Rectal smooth muscle tissue (tissue), 1 donor: ENCODE results near the gene GCN1.

Source experiments
- H3K27ac ChIP-seq: one replicate; pipeline ENCODE4 v1.7.0; 2013; ENCODE audit warnings: low read depth, low read length, inconsistent platforms
- H3K27me3 ChIP-seq: one replicate; pipeline ENCODE4 v1.7.0; 2013; ENCODE audit warnings: low read length; ENCODE audit not compliant: control insufficient read depth, insufficient read depth
- H3K36me3 ChIP-seq: one replicate; pipeline ENCODE4 v1.7.0; 2013; ENCODE audit warnings: low read length; ENCODE audit not compliant: control insufficient read depth, insufficient read depth
- H3K4me1 ChIP-seq: one replicate; pipeline ENCODE4 v1.7.0; 2013; ENCODE audit warnings: low read length; ENCODE audit not compliant: control insufficient read depth, insufficient read depth
- H3K4me3 ChIP-seq: one replicate; pipeline ENCODE4 v1.7.0; 2013; ENCODE audit warnings: low read length
- H3K9ac ChIP-seq: one replicate; pipeline ENCODE4 v1.7.0; 2013; ENCODE audit warnings: low read length

GCN1 gene

DNA sequence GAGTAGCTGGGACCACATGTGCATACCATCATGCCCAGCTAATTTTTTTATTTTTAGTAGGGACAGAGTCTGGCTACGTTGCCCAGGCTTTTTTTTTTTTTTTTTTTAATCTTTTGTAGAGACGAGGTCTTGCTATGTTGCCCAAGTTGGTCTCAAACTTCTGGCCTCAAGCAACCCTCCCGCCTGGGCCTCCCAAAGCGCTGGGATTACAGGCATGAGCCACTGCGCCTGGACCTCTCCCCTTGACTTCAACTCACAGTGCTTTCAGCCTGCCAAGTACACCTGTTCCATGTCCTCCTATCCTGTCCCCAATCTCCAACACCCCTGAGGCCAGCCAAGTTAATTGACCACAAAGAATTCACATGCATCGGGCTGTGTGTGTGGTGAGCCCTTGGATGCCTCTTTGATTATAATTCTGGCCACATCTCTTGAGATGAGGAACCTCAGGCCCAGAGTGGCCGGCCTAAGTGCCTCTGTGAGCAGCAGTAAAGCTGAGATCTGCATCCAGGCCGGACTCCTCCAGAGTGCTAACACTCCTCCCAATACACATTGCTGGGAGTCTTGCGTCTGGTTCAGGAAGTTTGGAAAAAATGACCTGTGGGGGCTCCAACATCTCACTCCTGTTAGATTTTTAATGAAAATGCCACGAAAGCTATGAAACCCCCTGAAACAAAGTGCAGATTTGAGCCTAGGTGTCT, 84.8 kb downstream of the GCN1 start:
- no peak overlapping the region for H3K9ac ChIP-seq
- peaks cover 2% of the 10 kb centered on the region for H3K4me1 ChIP-seq
- H3K27me3 ChIP-seq = no peaks in the 10 kb centered on the region
- no peak overlapping the region for H3K4me3 ChIP-seq
- no peak overlapping the region for H3K27ac ChIP-seq
- peaks cover 3% of the 10 kb centered on the region for H3K36me3 ChIP-seq

DNA sequence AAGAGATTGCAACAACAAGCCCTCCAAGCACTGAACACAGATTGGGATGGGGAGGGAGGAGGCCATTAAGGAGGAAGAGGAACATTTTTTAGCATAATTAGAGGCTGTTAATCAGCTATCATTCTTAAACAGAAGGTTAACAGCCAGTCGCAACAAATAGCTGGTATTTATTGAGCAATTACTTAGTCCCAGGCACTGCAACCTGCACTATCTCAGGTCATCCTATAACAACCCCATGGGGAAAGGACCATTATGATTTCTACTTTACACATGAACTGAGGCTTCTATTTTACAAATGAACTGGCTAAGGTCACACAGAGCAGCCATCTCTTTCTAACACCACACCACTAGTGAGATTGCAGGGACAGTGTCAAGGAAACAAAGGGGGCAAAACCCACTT, 88.4 kb downstream of the GCN1 start:
- peaks cover 2% of the 10 kb centered on the region for H3K4me1 ChIP-seq
- H3K4me3 ChIP-seq = no peak overlapping the region
- no peaks in the 10 kb centered on the region for H3K27me3 ChIP-seq
- H3K9ac ChIP-seq = no peak overlapping the region
- H3K27ac ChIP-seq = no peak overlapping the region
- peaks cover 13% of the 10 kb centered on the region for H3K36me3 ChIP-seq

DNA sequence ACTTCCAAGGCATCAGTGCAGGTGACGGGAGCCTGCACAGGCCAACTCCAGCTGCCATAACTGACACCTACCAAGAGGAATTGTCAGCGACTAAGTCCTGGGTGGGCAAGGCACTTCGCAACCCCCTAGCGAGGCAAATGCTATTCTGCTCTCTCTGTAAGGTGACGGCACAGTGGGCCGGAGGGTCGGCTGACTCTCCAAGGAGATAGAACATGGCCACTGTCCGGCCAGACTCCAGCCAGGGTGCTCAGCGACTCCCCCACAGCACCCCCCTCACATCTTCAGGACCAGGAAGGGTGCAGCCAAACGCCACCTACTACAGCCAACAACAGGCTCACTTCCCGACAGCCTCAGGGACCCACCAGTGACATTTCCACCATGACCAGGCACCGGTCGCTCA, 91.1 kb downstream of the GCN1 start:
- H3K4me1 ChIP-seq = peaks cover 10% of the 10 kb centered on the region
- H3K9ac ChIP-seq = no peak overlapping the region
- peaks cover 28% of the 10 kb centered on the region for H3K36me3 ChIP-seq
- no peak overlapping the region for H3K4me3 ChIP-seq
- H3K27ac ChIP-seq = no peak overlapping the region
- no peaks in the 10 kb centered on the region for H3K27me3 ChIP-seq

DNA sequence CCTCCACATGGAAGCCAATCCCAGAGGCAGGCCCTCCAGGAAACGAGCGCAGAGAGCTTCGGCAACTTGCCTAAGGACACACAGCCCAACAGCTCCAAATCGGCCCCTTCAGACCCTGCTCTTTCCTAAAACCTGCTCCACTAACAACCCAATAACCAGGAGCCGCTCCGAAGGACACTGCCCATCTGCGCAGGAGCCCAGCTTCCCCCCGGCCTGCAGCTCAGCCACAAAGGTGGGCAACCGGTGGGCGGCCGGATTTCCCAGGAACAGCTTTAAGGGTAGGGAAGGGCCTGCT, 91.5 kb downstream of the GCN1 start:
- H3K27ac ChIP-seq = no peak overlapping the region
- no peak overlapping the region for H3K4me3 ChIP-seq
- H3K36me3 ChIP-seq = peaks cover 31% of the 10 kb centered on the region
- no peak overlapping the region for H3K9ac ChIP-seq
- H3K27me3 ChIP-seq = no peaks in the 10 kb centered on the region
- peaks cover 10% of the 10 kb centered on the region for H3K4me1 ChIP-seq

DNA sequence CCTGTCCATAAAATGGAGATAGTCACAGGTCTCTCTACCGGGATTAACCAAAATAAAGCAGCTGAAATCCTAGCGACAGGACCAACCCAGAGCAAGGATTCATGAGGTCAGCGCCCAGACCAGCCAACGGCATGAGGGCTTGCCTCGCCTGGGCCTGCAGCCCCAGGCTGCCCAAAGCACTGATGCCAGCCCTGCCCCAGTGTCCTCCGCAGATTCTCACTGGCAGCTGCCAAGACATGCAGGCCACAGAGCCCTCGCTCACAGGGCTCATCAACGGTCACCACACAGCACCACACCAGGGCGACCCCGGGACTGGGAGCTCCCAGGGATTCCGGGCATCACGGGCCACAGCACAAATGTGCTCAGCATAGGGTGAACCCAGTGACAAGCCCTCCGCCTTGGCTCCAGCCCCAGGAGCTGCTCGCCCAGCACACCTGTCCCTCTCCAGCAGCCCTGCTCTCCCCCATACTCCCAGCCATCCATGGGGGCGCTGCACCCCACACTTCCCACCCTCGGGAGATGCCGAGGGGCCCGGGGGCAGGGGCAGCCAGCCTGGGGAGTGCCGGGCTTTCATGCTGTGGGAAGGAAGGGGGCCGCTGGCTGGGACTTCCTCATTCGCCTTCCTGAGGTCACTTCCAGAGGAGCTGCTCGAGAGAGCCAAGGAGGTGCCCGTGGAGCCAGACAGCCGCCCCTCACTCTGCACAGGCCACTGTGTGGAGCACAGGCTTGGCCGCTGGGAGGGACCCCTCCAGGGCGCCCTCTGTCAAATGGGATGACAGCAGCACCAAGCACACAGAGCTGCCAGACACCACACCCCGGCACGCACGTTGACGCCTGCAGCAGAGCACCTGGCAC, 92.1 kb downstream of the GCN1 start:
- no peak overlapping the region for H3K9ac ChIP-seq
- no peak overlapping the region for H3K4me3 ChIP-seq
- H3K27ac ChIP-seq = no peak overlapping the region
- H3K36me3 ChIP-seq = peaks cover 32% of the 10 kb centered on the region
- peaks cover 10% of the 10 kb centered on the region for H3K4me1 ChIP-seq
- no peaks in the 10 kb centered on the region for H3K27me3 ChIP-seq

DNA sequence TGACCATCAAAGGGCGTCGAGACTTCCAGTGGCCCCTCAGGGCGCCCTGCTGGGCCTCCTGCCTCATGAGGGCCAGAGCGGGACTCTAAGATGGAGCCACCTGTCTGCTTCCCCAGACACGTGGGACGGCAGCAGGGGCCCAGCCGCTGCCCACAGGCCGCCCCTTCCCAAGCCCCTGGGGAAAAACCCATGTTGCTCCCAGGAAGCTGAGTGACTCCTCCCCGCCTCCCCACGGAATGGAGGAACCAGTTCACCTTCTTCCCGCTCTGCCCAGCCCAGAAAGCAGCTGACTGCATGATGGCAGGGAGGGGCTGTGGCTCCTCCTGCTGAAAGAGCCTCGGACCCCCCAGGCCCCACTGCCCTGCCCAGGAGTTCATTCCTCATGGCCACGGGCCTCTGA, 92.9 kb downstream of the GCN1 start:
- Histone ChIP-seq H3K27ac (no peak overlapping the region), H3K27me3 (no peaks in the 10 kb centered on the region), H3K4me3 (no peak overlapping the region), H3K36me3 (peaks cover 40% of the 10 kb centered on the region), H3K4me1 (peaks cover 10% of the 10 kb centered on the region), H3K9ac (no peak overlapping the region)

DNA sequence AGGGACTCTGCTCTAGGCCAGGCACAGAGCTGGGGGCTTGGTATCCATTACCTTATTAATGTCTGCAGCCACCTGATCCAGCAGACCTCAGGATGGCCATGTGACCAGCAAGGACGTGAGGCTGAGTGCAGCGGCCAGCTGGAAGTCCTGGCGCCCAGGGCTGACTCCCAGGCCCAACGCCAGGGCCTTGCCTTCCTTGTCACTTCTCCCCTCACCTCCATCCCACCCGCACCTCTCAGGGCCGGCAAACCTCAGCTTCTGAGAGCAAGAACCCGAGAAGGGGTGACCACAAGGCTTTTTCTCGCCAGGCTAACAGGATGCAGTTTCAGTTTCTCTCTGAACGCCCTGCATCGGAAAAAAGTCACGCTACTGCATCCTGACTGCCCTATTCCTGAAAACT, 93.3 kb downstream of the GCN1 start:
- peaks cover 44% of the 10 kb centered on the region for H3K36me3 ChIP-seq
- H3K27ac ChIP-seq = peak overlapping the region; percentile 19
- H3K4me3 ChIP-seq = no peak overlapping the region
- H3K27me3 ChIP-seq = no peaks in the 10 kb centered on the region
- H3K4me1 ChIP-seq = peaks cover 10% of the 10 kb centered on the region
- H3K9ac ChIP-seq = no peak overlapping the region

DNA sequence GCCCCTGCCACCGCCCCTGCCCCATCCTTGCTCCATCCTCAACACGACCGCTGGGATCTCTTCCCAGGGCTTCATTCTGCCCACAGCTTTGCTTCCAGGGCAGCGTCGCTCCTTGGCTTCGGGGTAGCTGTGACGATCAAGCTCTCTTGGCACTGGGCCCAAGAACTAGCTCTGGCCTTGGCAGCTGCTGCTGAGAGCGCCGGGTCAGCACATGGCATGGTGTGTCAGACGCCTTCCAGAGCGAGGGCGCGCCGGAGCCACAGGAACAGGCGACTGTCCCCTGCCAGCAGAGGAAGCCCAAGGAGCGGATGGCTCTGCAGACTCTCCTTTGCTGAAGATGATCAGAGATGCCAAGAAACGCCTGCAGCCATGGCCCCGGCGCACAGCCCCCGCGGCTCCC, 93.9 kb downstream of the GCN1 start:
- Histone ChIP-seq H3K9ac (no peak overlapping the region), H3K36me3 (peaks cover 45% of the 10 kb centered on the region), H3K27me3 (no peaks in the 10 kb centered on the region), H3K27ac (peak overlapping the region; percentile 19), H3K4me3 (no peak overlapping the region), H3K4me1 (peaks cover 10% of the 10 kb centered on the region)

DNA sequence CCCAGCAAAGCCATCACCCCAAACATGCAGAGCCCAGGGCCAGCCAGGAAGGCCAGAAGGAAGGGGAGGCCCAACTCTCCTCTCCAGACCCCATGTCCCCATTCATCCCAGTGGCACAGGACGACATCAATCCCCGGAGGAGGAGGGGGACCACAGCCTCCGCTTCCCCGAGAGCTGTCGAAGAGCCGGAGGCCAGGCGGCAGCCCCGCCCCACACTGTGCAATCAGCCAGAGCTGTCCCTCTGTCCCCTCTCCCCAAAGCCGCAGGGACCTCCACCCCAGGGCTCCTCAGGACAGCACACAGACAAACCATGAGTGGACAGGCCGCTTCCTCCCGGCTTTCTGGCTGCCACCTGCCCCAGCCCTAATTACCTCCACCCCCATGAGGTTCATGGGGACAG, 94.8 kb downstream of the GCN1 start:
- Histone ChIP-seq H3K4me1 (peaks cover 10% of the 10 kb centered on the region), H3K36me3 (peaks cover 45% of the 10 kb centered on the region), H3K9ac (no peak overlapping the region)

DNA sequence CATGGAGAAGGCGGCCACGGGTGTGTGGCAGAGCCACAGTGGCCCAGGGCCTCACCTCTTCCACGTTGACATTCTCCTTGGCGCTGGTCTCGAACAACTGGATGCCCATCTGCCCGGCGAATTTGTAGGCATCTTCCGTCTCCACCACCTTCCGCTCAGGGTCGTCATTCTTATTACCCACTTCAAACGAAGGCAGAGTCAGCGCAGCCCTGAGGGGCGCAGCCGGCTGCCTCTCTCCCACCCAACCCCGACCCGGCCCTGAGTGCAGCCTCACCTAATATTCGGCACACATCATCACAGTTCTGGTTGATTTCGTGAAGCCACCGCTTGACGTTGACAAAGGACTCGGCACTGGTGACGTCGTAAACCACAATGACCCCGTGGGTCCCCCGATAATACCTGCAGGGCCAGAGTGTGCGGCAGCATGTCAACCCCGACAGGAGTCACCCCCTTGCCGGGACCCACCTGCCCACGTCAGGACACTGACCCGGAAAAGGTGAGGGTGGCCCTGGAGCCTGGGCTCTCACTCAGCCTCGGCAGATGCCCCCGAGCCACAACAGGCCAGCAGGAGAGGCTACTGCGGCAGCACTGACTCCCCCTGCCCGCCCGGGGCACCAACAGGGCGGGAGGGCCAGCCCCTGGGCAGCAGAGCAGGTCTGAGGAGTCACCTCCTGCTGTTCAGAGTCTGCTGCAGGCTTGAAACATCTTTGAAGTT, 95.6 kb downstream of the GCN1 start:
- no peak overlapping the region for H3K27ac ChIP-seq
- H3K9ac ChIP-seq = no peak overlapping the region
- peaks cover 10% of the 10 kb centered on the region for H3K4me1 ChIP-seq
- H3K27me3 ChIP-seq = no peaks in the 10 kb centered on the region
- H3K36me3 ChIP-seq = peaks cover 47% of the 10 kb centered on the region
- H3K4me3 ChIP-seq = no peak overlapping the region

More for the DNA sequence above, 94.8 kb downstream of the GCN1 start:
- H3K27me3 ChIP-seq = no peaks in the 10 kb centered on the region
- H3K4me3 ChIP-seq = no peak overlapping the region
- H3K27ac ChIP-seq = no peak overlapping the region

DNA sequence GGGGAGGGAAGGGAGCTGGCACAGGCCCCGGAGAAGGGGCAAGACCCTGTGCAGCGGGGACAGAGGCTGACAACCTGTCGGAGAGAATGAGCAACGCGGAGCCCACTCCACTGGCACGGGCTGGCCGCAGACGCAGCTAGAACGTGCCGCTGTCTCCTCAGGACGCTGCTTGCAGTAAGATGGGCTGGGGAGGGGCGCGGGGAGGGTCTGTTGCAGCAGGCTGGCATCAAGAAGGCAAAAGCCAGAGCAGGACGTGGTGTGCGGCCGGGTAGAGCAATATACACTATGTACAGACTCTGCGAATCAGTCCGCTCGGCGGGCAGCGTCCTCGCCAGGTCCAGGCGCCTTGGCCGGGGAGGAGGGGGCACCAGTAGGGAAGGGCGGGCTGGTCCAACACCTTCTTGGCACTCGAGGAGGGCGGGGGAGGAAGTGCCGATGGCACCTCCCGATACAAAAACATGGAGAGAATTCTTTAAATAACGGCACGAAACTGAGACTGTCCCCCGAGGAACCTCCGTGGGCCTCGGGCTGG, 97.8 kb downstream of the GCN1 start:
- Histone ChIP-seq H3K4me1 (peaks cover 10% of the 10 kb centered on the region), H3K9ac (no peak overlapping the region), H3K4me3 (no peak overlapping the region), H3K27me3 (no peaks in the 10 kb centered on the region), H3K36me3 (peaks cover 36% of the 10 kb centered on the region), H3K27ac (no peak overlapping the region)

DNA sequence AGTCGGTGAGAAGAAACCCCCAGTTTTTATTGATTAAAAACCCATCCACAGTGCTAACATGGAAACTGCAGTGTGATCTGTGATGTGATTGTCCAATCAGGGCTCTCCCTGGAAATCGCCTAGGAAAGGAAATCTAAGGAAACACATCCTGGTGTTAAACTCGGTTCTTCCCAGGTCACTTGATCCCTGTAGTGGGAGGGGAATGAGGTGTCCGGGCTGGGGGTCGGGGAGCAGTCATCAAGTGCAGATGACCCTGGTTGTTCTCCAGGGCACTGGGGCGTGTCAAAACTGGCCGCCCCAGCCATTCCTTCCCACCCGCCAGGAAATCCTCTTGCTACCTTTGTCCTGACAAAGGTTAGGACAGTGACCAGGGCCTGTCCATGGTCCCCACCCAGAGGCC, 98.8 kb downstream of the GCN1 start:
- no peak overlapping the region for H3K9ac ChIP-seq
- no peak overlapping the region for H3K27ac ChIP-seq
- H3K4me3 ChIP-seq = no peak overlapping the region
- H3K36me3 ChIP-seq = peaks cover 36% of the 10 kb centered on the region
- H3K4me1 ChIP-seq = peaks cover 5% of the 10 kb centered on the region
- no peaks in the 10 kb centered on the region for H3K27me3 ChIP-seq
